Measurements from ENCODE around the gene IL31RA.

GRCh38 chr5:55915783-55916182 lies 64.6 kb downstream of the IL31RA start:
- TF ChIP-seq CTCF (IDR thresholded peaks at IDR 0.05) (no peak), KAT7 (CRISPR knock-in tag; IDR thresholded peaks at IDR 0.05; ENCODE audit: borderline replicate concordance) (no peak)

Data from WTC11 (cell line).